Transverse colon (tissue), 4 donors: Measurements from ENCODE around the gene UBL4A. TPM values are rescaled to one million over a fixed set of nuclear protein-coding genes. Genes with fewer than 3 reads are reported as not detected.

Source experiments
- DNase-seq: peaks from one replicate; pipeline ENCODE4 v3.0.0-alpha.2; 2019
- H3K27ac ChIP-seq, 4 donors: fragments of 200-600 bp; sonication (generic); 2 replicates each; pipeline ENCODE4 v1.5.1; 2016 to 2018; ENCODE audit warnings: inconsistent platforms in 4 of 4
- H3K27me3 ChIP-seq: fragments of 200-600 bp; sonication (generic); 2 replicates; pipeline ENCODE4 v1.5.1; 2017; ENCODE audit warnings: inconsistent platforms
- H3K36me3 ChIP-seq, 4 donors: fragments of 200-600 bp; sonication (generic); 2 replicates each; pipeline ENCODE4 v1.5.1; 2017 to 2019; ENCODE audit warnings: inconsistent platforms in 4 of 4
- H3K4me1 ChIP-seq, 4 donors: fragments of 200-600 bp; sonication (generic); 2 replicates each; pipeline ENCODE4 v1.5.1; 2017 to 2020; ENCODE audit warnings: inconsistent platforms in 4 of 4
- H3K4me3 ChIP-seq, 4 donors: fragments of 200-600 bp; sonication (generic); 1 replicate in 1 of 4; 2 replicates in 3 of 4; pipeline versions ENCODE4 v1.5.1 to v1.6.1; 2017 to 2019; ENCODE audit warnings: inconsistent platforms in 4 of 4
- H3K9me3 ChIP-seq, 2 donors: fragments of 200-600 bp; sonication (generic); 2 replicates each; pipeline ENCODE4 v1.5.1; 2017 to 2019; ENCODE audit warnings: inconsistent platforms in 2 of 2
- EP300 ChIP-seq: sonication (generic); formaldehyde crosslinking; IDR thresholded peaks from one replicate; pipeline ENCODE4 v1.6.1; 2017; ENCODE audit warnings: antibody characterized with exemption, low read depth
- POLR2A ChIP-seq: fragments of 450-650 bp; IDR thresholded peaks from one replicate; pipeline ENCODE4 v1.6.1; 2016; ENCODE audit warnings: antibody characterized with exemption, mild to moderate bottlenecking, moderate library complexity
- POLR2AphosphoS5 ChIP-seq, 3 donors: sonication (generic); formaldehyde crosslinking; IDR thresholded peaks; one replicate each; pipeline ENCODE4 v1.6.1; 2016; ENCODE audit warnings: antibody characterized with exemption in 3 of 3
- WGBS, 2 donors: methylation state at CpG; one replicate each; pipeline ENCODE4 v1.1.5; 2018; ENCODE audit warnings: low coverage in 1 of 2; 5-methylcytosine and 5-hydroxymethylcytosine counted together
- in situ Hi-C, 4 donors: fragments of 200-750 bp; cut with MboI; loops; one replicate each; pipeline versions ENCODE4 v1.15.0 to v1.15.1; 2017; ENCODE audit warnings: low sequenced_read_pairs in 3 of 4, low pct_ligation_motif_present in 1 of 4, low pct_unique_long_range_greater_than_20kb in 1 of 4
- intact Hi-C: fragments of 100-400 bp; cut with DNase I; formaldehyde crosslinking; loops from one replicate; pipeline ENCODE4 v1.15.1; 2023; ENCODE audit warnings: low total_unique reads
- total RNA-seq, 4 donors: library from RNA; depleted of rRNA; stranded (reverse); fragments of >200 nt; gene quantifications; one replicate each; pipeline ENCODE4 v1.1.0, GENCODE V29; 2016
- TF ChIP-seq, protein P1 (sequence below), 5 experiments: fragments of 200-600 bp in 3 of 5; fragments of 450-650 bp in 2 of 5; sonication (generic) in 3 of 5; IDR thresholded peaks; 1 replicate in 2 of 5; 2 replicates in 3 of 5; pipeline ENCODE4 v1.5.1; 2016 to 2017; ENCODE audit warnings: antibody characterized with exemption in 5 of 5, inconsistent platforms in 3 of 5, mild to moderate bottlenecking in 2 of 5, moderate library complexity in 1 of 5

Gene UBL4A
- total RNA-seq, 4 donors from 2014 or later = 19.9 to 50.7 (median 42.7) TPM

DNA sequence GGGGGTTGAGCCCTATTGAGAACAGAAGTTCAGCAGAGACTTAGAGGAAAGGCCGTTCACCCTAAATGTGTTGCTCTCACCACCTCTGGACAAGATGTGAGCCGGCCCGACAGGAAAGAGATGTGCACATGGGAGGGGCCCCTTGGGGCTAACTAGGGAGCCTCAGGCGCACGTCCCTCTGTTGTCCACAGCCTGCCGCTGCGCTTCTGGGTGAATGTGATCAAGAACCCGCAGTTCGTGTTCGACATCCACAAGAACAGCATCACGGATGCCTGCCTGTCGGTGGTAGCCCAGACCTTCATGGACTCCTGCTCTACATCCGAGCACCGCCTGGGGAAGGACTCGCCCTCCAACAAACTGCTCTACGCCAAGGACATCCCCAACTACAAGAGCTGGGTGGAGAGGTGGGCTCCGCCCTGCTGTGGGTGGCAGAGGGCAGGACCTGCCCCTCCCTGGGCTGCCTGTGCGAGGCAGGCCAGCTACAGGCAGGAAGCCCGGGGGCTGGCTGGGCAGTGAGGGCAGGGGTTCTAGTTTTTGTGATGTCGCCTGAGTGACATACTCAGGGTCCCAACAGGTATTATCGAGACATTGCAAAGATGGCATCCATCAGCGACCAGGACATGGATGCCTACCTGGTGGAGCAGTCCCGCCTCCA, 15.4 kb downstream of the UBL4A start:
- intact Hi-C loops = no loop called here
- H3K36me3 ChIP-seq = no peaks in the 10 kb centered on the region

DNA sequence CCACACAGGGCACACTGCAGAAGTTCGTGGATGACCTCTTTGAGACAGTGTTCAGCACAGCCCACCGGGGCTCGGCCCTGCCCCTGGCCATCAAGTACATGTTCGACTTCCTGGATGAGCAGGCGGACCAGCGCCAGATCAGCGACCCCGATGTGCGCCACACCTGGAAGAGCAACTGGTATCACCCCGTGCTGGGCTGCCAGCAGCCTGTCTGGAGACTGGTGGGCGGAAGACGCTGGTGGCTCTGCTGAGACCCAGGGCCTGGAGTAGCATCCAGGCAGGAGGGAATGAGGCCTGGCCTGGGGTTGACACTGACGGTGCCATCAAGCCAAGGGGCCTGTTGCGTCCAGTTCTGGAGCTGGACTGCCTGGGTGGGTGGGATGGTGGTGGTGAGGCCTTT, 16.0 kb downstream of the UBL4A start:
- no peak for DNase-seq
- no peak overlapping the region for H3K4me3 ChIP-seq
- H3K9me3 ChIP-seq = no peaks in the 10 kb centered on the region
- H3K4me1 ChIP-seq = no peaks in the 10 kb centered on the region
- intact Hi-C loops = no loop called here
- WGBS, 2 donors = 89% methylated on average over 14 of the region's 14 CpGs; no CpG with 5 or more reads in 1 of the 2 donors
- no peaks in the 10 kb centered on the region for H3K36me3 ChIP-seq
- in situ Hi-C loops = no loop called here
- no peaks in the 10 kb centered on the region for H3K27me3 ChIP-seq
- no peak overlapping the region for H3K27ac ChIP-seq
- TF ChIP-seq, protein P1, sequence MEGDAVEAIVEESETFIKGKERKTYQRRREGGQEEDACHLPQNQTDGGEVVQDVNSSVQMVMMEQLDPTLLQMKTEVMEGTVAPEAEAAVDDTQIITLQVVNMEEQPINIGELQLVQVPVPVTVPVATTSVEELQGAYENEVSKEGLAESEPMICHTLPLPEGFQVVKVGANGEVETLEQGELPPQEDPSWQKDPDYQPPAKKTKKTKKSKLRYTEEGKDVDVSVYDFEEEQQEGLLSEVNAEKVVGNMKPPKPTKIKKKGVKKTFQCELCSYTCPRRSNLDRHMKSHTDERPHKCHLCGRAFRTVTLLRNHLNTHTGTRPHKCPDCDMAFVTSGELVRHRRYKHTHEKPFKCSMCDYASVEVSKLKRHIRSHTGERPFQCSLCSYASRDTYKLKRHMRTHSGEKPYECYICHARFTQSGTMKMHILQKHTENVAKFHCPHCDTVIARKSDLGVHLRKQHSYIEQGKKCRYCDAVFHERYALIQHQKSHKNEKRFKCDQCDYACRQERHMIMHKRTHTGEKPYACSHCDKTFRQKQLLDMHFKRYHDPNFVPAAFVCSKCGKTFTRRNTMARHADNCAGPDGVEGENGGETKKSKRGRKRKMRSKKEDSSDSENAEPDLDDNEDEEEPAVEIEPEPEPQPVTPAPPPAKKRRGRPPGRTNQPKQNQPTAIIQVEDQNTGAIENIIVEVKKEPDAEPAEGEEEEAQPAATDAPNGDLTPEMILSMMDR (IDR thresholded peaks at IDR 0.05) = no peak
- TF ChIP-seq POLR2AphosphoS5 (IDR thresholded peaks at IDR 0.05) = no peak
- no peak for TF ChIP-seq EP300
- TF ChIP-seq POLR2A = no peak

More for the DNA sequence above, 15.4 kb downstream of the UBL4A start:
- TF ChIP-seq EP300 (no peak), POLR2AphosphoS5 (IDR thresholded peaks at IDR 0.05) (no peak), POLR2A (no peak)
- TF ChIP-seq, protein P1 (IDR thresholded peaks at IDR 0.05) = no peak
- Histone ChIP-seq H3K27me3 (no peaks in the 10 kb centered on the region), H3K4me1 (no peaks in the 10 kb centered on the region), H3K27ac (no peak overlapping the region), H3K9me3 (no peaks in the 10 kb centered on the region), H3K4me3 (no peak overlapping the region)
- 87% methylated on average over 20 of the region's 23 CpGs; no CpG with 5 or more reads in 1 of the 2 donors for WGBS, 2 donors
- DNase-seq = no peak
- in situ Hi-C loops = no loop called here

DNA sequence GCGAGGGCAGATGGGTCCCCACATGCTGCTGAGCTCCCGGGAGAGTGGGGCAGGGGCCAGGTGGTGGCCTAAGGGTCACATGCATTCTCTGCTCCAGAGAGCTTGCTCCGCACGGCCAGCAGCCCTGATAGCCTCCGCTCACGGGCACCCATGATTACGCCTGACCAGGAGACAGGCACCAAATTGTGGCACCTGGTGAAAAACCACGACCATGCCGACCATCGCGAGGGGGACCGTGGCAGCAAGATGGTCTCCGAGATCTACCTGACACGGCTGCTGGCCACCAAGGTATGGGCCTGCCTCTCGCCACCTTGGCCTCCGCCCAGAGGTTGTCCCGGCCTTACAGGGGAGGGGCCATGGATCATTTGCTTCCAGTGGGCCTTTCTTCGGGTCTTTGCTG, 16.5 kb downstream of the UBL4A start:
- H3K4me1 ChIP-seq = no peaks in the 10 kb centered on the region
- H3K9me3 ChIP-seq = no peaks in the 10 kb centered on the region
- H3K27me3 ChIP-seq = no peaks in the 10 kb centered on the region
- DNase-seq = no peak
- TF ChIP-seq, protein P1 (IDR thresholded peaks at IDR 0.05) = no peak
- TF ChIP-seq EP300 = no peak
- TF ChIP-seq POLR2AphosphoS5 (IDR thresholded peaks at IDR 0.05) = no peak
- no peak for TF ChIP-seq POLR2A
- in situ Hi-C loops = no loop called here
- H3K27ac ChIP-seq = no peak overlapping the region
- intact Hi-C loops = no loop called here
- WGBS, 2 donors = 90% methylated on average over 18 of the region's 18 CpGs; no CpG with 5 or more reads in 1 of the 2 donors
- no peak overlapping the region for H3K4me3 ChIP-seq
- H3K36me3 ChIP-seq = no peaks in the 10 kb centered on the region

DNA sequence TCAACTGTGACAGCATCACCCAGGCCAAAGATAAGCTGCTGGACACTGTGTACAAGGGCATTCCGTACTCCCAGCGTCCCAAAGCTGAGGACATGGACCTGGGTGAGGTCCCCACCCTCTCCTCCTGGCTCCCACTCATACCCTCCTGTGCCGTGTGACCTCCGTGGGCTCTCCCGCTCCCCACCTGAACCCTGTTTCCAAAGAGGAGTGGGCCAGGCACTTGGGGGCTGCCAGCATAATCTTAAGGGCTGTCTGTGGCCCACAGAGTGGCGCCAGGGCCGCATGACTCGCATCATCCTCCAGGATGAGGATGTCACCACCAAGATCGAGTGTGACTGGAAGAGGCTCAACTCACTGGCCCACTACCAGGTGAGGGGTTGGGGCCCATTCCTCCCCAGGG, 17.3 kb downstream of the UBL4A start:
- intact Hi-C loops = no loop called here
- Histone ChIP-seq H3K27me3 (no peaks in the 10 kb centered on the region), H3K27ac (no peak overlapping the region), H3K9me3 (no peaks in the 10 kb centered on the region), H3K4me3 (no peak overlapping the region), H3K4me1 (no peaks in the 10 kb centered on the region), H3K36me3 (no peaks in the 10 kb centered on the region)
- no peak for DNase-seq
- in situ Hi-C loops = no loop called here
- TF ChIP-seq POLR2AphosphoS5 (IDR thresholded peaks at IDR 0.05) (no peak), EP300 (no peak), POLR2A (no peak)
- TF ChIP-seq, protein P1 (IDR thresholded peaks at IDR 0.05) = no peak
- WGBS, 2 donors = 95% methylated on average over 9 of the region's 9 CpGs; no CpG with 5 or more reads in 1 of the 2 donors
